H9 (cell line): ENCODE data around the gene RNF225. TPM values are rescaled to one million over a fixed set of nuclear protein-coding genes. Genes with fewer than 3 reads are reported as not detected.

Experiments used
- DNase-seq: peaks from one replicate; pipeline ENCODE4 v3.0.0-alpha.2; 2017
- H2AFZ ChIP-seq: one replicate; pipeline ENCODE4 v1.6.1; 2013; ENCODE audit warnings: mild to moderate bottlenecking, low read length, control low read depth, moderate library complexity
- H2AK5ac ChIP-seq: 2 replicates; pipeline ENCODE4 v1.6.1; 2013; ENCODE audit warnings: low read length, control low read depth, mixed read lengths; ENCODE audit not compliant: insufficient read length
- H2BK120ac ChIP-seq: one replicate; pipeline ENCODE4 v1.6.1; 2013; ENCODE audit warnings: low read depth, mild to moderate bottlenecking, low read length, control low read depth, inconsistent platforms; ENCODE audit not compliant: poor library complexity, severe bottlenecking
- H2BK12ac ChIP-seq: 2 replicates; pipeline ENCODE4 v1.6.1; 2013; ENCODE audit warnings: low read length, control low read depth, mixed read lengths, low read depth; ENCODE audit not compliant: insufficient read length
- H2BK15ac ChIP-seq: 2 replicates; pipeline ENCODE4 v1.6.1; 2013; ENCODE audit warnings: low read depth, low read length, control low read depth
- H2BK20ac ChIP-seq: one replicate; pipeline ENCODE4 v1.6.1; 2013; ENCODE audit warnings: low read depth, mild to moderate bottlenecking, low read length, control low read depth, inconsistent platforms; ENCODE audit not compliant: poor library complexity, severe bottlenecking
- H2BK5ac ChIP-seq: 2 replicates; pipeline ENCODE4 v1.6.1; 2013; ENCODE audit warnings: low read length, control low read depth, mixed read lengths; ENCODE audit not compliant: insufficient read length
- H3K14ac ChIP-seq: 2 replicates; pipeline ENCODE4 v1.6.1; 2013; ENCODE audit warnings: low read length, control low read depth; ENCODE audit not compliant: insufficient read depth
- H3K18ac ChIP-seq: 2 replicates; pipeline ENCODE4 v1.6.1; 2013; ENCODE audit warnings: low read depth, mild to moderate bottlenecking, mixed read lengths, low read length, control low read depth; ENCODE audit not compliant: insufficient read length
- H3K23ac ChIP-seq: 2 replicates; pipeline ENCODE4 v1.6.1; 2013; ENCODE audit warnings: low read length, control low read depth, mixed read lengths, low read depth; ENCODE audit not compliant: insufficient read length
- H3K23me2 ChIP-seq: 2 replicates; pipeline ENCODE4 v1.6.1; 2013; ENCODE audit warnings: low read depth, mild to moderate bottlenecking, mixed read lengths, low read length, control low read depth; ENCODE audit not compliant: insufficient read length, poor library complexity, severe bottlenecking
- H3K27ac ChIP-seq: 2 replicates; pipeline ENCODE4 v1.5.1; 2013; ENCODE audit warnings: low read length, control low read depth, mixed read lengths, low read depth; ENCODE audit not compliant: insufficient read length
- H3K27me3 ChIP-seq: 2 replicates; pipeline ENCODE4 v1.6.1; 2013; ENCODE audit warnings: low read length, control low read depth, inconsistent platforms; ENCODE audit not compliant: insufficient read depth
- H3K4ac ChIP-seq: 2 replicates; pipeline ENCODE4 v1.6.1; 2013; ENCODE audit warnings: low read depth, mild to moderate bottlenecking, control low read depth, inconsistent platforms, low read length, moderate library complexity
- H3K4me1 ChIP-seq: 2 replicates; pipeline ENCODE4 v1.6.1; 2013; ENCODE audit warnings: low read length, control low read depth, inconsistent platforms; ENCODE audit not compliant: insufficient read depth
- H3K4me2 ChIP-seq: 2 replicates; pipeline ENCODE4 v1.6.1; 2013; ENCODE audit warnings: low read length, control low read depth, mixed read lengths; ENCODE audit not compliant: insufficient read length, insufficient read depth
- H3K56ac ChIP-seq: 2 replicates; pipeline ENCODE4 v1.6.1; 2013; ENCODE audit warnings: low read depth, mild to moderate bottlenecking, mixed read lengths, low read length, control low read depth; ENCODE audit not compliant: insufficient read length
- H3K79me1 ChIP-seq: 2 replicates; pipeline ENCODE4 v1.6.1; 2013; ENCODE audit warnings: low read depth, mild to moderate bottlenecking, moderate library complexity, low read length, control low read depth, inconsistent platforms; ENCODE audit not compliant: insufficient read depth, poor library complexity, severe bottlenecking
- H3K79me2 ChIP-seq: 2 replicates; pipeline ENCODE4 v1.6.1; 2013; ENCODE audit warnings: low read length, control low read depth, inconsistent platforms; ENCODE audit not compliant: insufficient read depth
- H3K9ac ChIP-seq: 2 replicates; pipeline ENCODE4 v1.6.1; 2013; ENCODE audit warnings: low read length, control low read depth, mixed read lengths; ENCODE audit not compliant: insufficient read length; ENCODE audit errors: extremely low read depth
- H3K9me3 ChIP-seq: one replicate; pipeline ENCODE4 v1.6.1; 2013; ENCODE audit warnings: low read depth, low read length, inconsistent platforms; ENCODE audit not compliant: control insufficient read depth
- H3T11ph ChIP-seq: one replicate; pipeline ENCODE4 v1.6.1; 2013; ENCODE audit warnings: mild to moderate bottlenecking, low read length, control low read depth, inconsistent platforms
- H4K20me1 ChIP-seq: one replicate; pipeline ENCODE4 v1.6.1; 2013; ENCODE audit not compliant: control insufficient read depth, insufficient read length, insufficient read depth
- H4K5ac ChIP-seq: 2 replicates; pipeline ENCODE4 v1.6.1; 2013; ENCODE audit warnings: low read depth, mild to moderate bottlenecking, mixed read lengths, low read length, control low read depth; ENCODE audit not compliant: insufficient read length
- H4K8ac ChIP-seq: replicated peaks from 2 replicates; pipeline ENCODE4 v1.6.1; 2013; ENCODE audit warnings: low read length, control low read depth, mixed read lengths, low read depth; ENCODE audit not compliant: insufficient read length
- H4K91ac ChIP-seq: 2 replicates; pipeline ENCODE4 v1.6.1; 2013; ENCODE audit warnings: low read depth, mild to moderate bottlenecking, moderate library complexity, mixed read lengths, low read length, control low read depth; ENCODE audit not compliant: insufficient read length
- H3K27ac Mint-ChIP-seq, 3 experiments: 2 replicates in 2 of 3; 3 replicates in 1 of 3; pipeline ENCODE4 v1.8.0; 2020 to 2021; ENCODE audit warnings: mixed read lengths in 3 of 3, mild to moderate bottlenecking in 1 of 3, moderate library complexity in 1 of 3
- H3K27me3 Mint-ChIP-seq: 2 replicates; pipeline ENCODE4 v1.8.0; 2021; ENCODE audit warnings: low read depth, mild to moderate bottlenecking, moderate library complexity, mixed read lengths
- H3K36me3 Mint-ChIP-seq, 3 experiments: 2 replicates in 2 of 3; 3 replicates in 1 of 3; pipeline ENCODE4 v1.8.0; 2020 to 2021; ENCODE audit warnings: low read depth in 3 of 3, mixed read lengths in 3 of 3; ENCODE audit not compliant: insufficient read depth in 1 of 3
- H3K4me1 Mint-ChIP-seq, 2 experiments: 2 replicates each; pipeline ENCODE4 v1.8.0; 2020; ENCODE audit warnings: mixed read lengths in 2 of 2
- H3K4me3 Mint-ChIP-seq, 2 experiments: 2 replicates in 1 of 2; 3 replicates in 1 of 2; pipeline ENCODE4 v1.8.0; 2020 to 2021; ENCODE audit warnings: mild to moderate bottlenecking in 2 of 2, mixed read lengths in 2 of 2, moderate library complexity in 1 of 2
- H3K9me3 Mint-ChIP-seq, 2 experiments: 2 replicates in 1 of 2; 3 replicates in 1 of 2; pipeline ENCODE4 v1.8.0; 2020; ENCODE audit warnings: mild to moderate bottlenecking in 2 of 2, mixed read lengths in 2 of 2, moderate library complexity in 1 of 2
- CTCF ChIP-seq: fragments of 200-600 bp; sonication (generic); conservative IDR thresholded peaks from 3 replicates; pipeline ENCODE4 v1.8.0; 2021; ENCODE audit warnings: antibody characterized with exemption, mild to moderate bottlenecking
- WGBS: extraction: QIAGEN DNeasy Blood & Tissue Kit; methylation state at CpG from one replicate; pipeline ENCODE4 v1.1.7; 2013; ENCODE audit warnings: missing lambda C conversion rate, low lambda C conversion rate, mixed read lengths; ENCODE audit not compliant: insufficient read length; ENCODE audit errors: extremely low coverage; 5-methylcytosine and 5-hydroxymethylcytosine counted together
- total RNA-seq: library from RNA; stranded (reverse); gene quantifications from 2 replicates; pipeline ENCODE4 v1.2.1, GENCODE V29; 2021

RNF225 gene
- total RNA-seq, 1 experiment from 2014 or later, result 2.1 TPM

- no peak overlapping the region for H2BK12ac ChIP-seq
These were observed 38.8 kb downstream of the RNF225 start for GRCh38 chr19:58434217-58434616.

More at GRCh38 chr19:58434217-58434616, 38.8 kb downstream of the RNF225 start:
- Histone ChIP-seq H3K9me3 (peaks cover 69% of the 10 kb centered on the region), H4K5ac (no peak overlapping the region), H2BK120ac (no peak overlapping the region), H3K4me2 (no peak overlapping the region), H2AFZ (no peak overlapping the region), H2BK15ac (no peak overlapping the region), H3K14ac (no peak overlapping the region), H3K4ac (no peak overlapping the region), H3K27me3 (no peaks in the 10 kb centered on the region), H3K23ac (no peak overlapping the region), H4K91ac (no peak overlapping the region), H3T11ph (no peak overlapping the region), H4K8ac (no peak overlapping the region), H3K9ac (no peak overlapping the region), H2AK5ac (no peak overlapping the region), H3K23me2 (peaks cover 2% of the 10 kb centered on the region), H3K27ac (no peak overlapping the region), H3K79me1 (no peaks in the 10 kb centered on the region), H3K56ac (no peak overlapping the region), H4K20me1 (no peaks in the 10 kb centered on the region), H2BK5ac (no peak overlapping the region), H2BK20ac (no peak overlapping the region), H3K79me2 (no peaks in the 10 kb centered on the region), H3K4me1 (peaks cover 1% of the 10 kb centered on the region), H3K18ac (no peak overlapping the region)
- DNase-seq, result no peak
- no peak for TF ChIP-seq CTCF
- Mint-ChIP-seq H3K27ac (no peak overlapping the region), H3K36me3 (peaks cover 16 to 84% (median 71%) of the 10 kb centered on the region in 3 experiments), H3K27me3 (peaks cover 39% of the 10 kb centered on the region), H3K4me1 (peaks cover 0 to 3% of the 10 kb centered on the region in 2 experiments; a peak in 2 of 4 replicates), H3K4me3 (no peak overlapping the region), H3K9me3 (peaks cover 92 to 96% of the 10 kb centered on the region in 2 experiments)
- no CpG with 5 or more reads among the region's 2 CpGs for WGBS
